Gastroesophageal sphincter (tissue), 3 donors: ENCODE results near the gene KCNG4.

ENCODE experiments used
- EP300 ChIP-seq: sonication (generic); formaldehyde crosslinking; IDR thresholded peaks from one replicate; pipeline ENCODE4 v1.6.1; 2017; ENCODE audit warnings: antibody characterized with exemption, mild to moderate bottlenecking
- POLR2A ChIP-seq, 2 donors: fragments of 450-650 bp; IDR thresholded peaks; one replicate each; pipeline ENCODE4 v1.6.1; 2017; ENCODE audit warnings: antibody characterized with exemption in 2 of 2, mild to moderate bottlenecking in 2 of 2, moderate library complexity in 1 of 2
- TF ChIP-seq, protein P1 (sequence below), 4 experiments: fragments of 200-600 bp in 2 of 4; fragments of 450-650 bp in 2 of 4; sonication (generic) in 1 of 4; IDR thresholded peaks; one replicate each; pipeline ENCODE4 v1.5.1; 2017 to 2019; ENCODE audit warnings: antibody characterized with exemption in 4 of 4, mild to moderate bottlenecking in 2 of 4, moderate library complexity in 2 of 4

DNA sequence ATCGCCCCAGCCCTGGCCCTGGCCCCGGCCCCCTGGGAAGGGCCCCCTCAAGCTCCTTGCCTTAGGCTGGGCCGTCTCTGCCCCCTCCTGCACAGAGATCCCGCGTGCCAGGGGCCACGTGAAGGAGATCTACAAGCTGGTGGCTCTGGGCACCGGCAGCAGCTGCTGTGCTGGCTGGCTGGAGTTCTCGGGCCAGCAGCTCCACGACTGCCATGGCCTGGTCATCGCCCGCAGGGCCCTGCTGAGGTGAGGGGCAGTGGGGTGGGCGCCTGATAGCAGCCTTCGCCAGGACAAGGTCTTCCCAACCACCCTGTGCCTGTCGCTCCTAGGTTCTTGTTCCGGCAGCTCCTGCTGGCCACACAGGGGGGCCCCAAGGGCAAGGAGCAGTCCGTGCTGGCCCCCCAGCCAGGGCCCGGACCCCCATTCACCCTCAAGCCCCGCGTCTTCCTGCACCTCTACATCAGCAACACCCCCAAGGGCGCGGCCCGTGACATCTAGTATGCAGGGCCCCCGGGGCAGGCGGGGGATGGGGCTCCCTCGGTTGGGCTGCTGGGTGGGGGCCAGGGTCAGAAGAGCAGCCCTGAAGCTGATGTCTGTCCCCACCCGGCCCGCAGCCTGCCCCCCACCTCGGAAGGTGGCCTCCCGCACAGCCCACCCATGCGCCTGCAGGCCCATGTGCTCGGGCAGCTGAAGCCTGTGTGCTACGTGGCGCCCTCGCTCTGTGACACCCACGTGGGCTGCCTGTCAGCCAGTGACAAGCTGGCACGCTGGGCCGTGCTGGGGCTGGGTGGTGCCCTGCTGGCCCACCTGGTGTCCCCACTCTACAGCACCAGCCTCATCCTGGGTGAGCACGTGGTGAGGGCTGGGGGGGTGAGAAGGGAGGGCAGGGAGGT is 44.4 kb downstream of the KCNG4 start:
- TF ChIP-seq, protein P1, sequence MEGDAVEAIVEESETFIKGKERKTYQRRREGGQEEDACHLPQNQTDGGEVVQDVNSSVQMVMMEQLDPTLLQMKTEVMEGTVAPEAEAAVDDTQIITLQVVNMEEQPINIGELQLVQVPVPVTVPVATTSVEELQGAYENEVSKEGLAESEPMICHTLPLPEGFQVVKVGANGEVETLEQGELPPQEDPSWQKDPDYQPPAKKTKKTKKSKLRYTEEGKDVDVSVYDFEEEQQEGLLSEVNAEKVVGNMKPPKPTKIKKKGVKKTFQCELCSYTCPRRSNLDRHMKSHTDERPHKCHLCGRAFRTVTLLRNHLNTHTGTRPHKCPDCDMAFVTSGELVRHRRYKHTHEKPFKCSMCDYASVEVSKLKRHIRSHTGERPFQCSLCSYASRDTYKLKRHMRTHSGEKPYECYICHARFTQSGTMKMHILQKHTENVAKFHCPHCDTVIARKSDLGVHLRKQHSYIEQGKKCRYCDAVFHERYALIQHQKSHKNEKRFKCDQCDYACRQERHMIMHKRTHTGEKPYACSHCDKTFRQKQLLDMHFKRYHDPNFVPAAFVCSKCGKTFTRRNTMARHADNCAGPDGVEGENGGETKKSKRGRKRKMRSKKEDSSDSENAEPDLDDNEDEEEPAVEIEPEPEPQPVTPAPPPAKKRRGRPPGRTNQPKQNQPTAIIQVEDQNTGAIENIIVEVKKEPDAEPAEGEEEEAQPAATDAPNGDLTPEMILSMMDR (IDR thresholded peaks at IDR 0.05): no peak
- TF ChIP-seq POLR2A (IDR thresholded peaks at IDR 0.05) (no peak), EP300 (no peak)
